ENCODE measurements around the gene NEIL1. TPM values are rescaled to one million over a fixed set of nuclear protein-coding genes. Genes with fewer than 3 reads are reported as not detected.

Gene NEIL1
- total RNA-seq, 2 experiments from 2014 or later, result 99.5 to 159 TPM

Small RNA genes within 50 kb of the gene (microRNA-seq; reads per million reads assigned to microRNA genes)
- gene MIR631 (ENCODE audit: borderline replicate concordance), result not detected

Other genes with a start within 250 kb of the NEIL1 start
- gene C15orf39, start 145.2 kb upstream of the NEIL1 start, total RNA-seq (2014; rRNA removed; shearing (Covaris generic)), result 19.7 and 26.5 TPM in 2 replicates
- gene C15orf39, start 145.2 kb upstream of the NEIL1 start, total RNA-seq (2022), result 39.6 and 50.2 TPM in 2 replicates
- gene GOLGA6C, start 88.7 kb upstream of the NEIL1 start, total RNA-seq (2014; rRNA removed; shearing (Covaris generic)), result 0.10 and 0.28 TPM in 2 replicates
- gene GOLGA6C, start 88.7 kb upstream of the NEIL1 start, total RNA-seq (2022), result not detected in 2 replicates
- not detected in 2 replicates for gene GOLGA6D, start 64.2 kb upstream of the NEIL1 start, total RNA-seq (2014; rRNA removed; shearing (Covaris generic))
- gene GOLGA6D, start 64.2 kb upstream of the NEIL1 start, total RNA-seq (2022), result not detected in 2 replicates
- 123 and 129 TPM in 2 replicates for gene COMMD4, start 11.0 kb upstream of the NEIL1 start, total RNA-seq (2014; rRNA removed; shearing (Covaris generic))
- 120 and 133 TPM in 2 replicates for gene COMMD4, start 11.0 kb upstream of the NEIL1 start, total RNA-seq (2022)
- 98.8 and 113 TPM in 2 replicates for gene MAN2C1, start 21.6 kb downstream of the NEIL1 start, total RNA-seq (2014; rRNA removed; shearing (Covaris generic))
- gene MAN2C1, start 21.6 kb downstream of the NEIL1 start, total RNA-seq (2022), result 141 and 155 TPM in 2 replicates
- gene SIN3A, start 104.7 kb downstream of the NEIL1 start, total RNA-seq (2014; rRNA removed; shearing (Covaris generic)), result 38.4 and 44.2 TPM in 2 replicates
- gene SIN3A, start 104.7 kb downstream of the NEIL1 start, total RNA-seq (2022), result 103 and 112 TPM in 2 replicates
- 12.5 and 16.5 TPM in 2 replicates for gene PTPN9, start 232.3 kb downstream of the NEIL1 start, total RNA-seq (2014; rRNA removed; shearing (Covaris generic))
- gene PTPN9, start 232.3 kb downstream of the NEIL1 start, total RNA-seq (2022), result 38.5 and 39.2 TPM in 2 replicates